GM21423 (cell line): ENCODE data around the gene DOCK10.

Source experiments
- ATAC-seq: cut with Tn5 transposase; IDR thresholded peaks from one replicate; pipeline ENCODE4 v1.9.1; 2021; ENCODE audit warnings: mild to moderate bottlenecking, moderate library complexity; ENCODE audit not compliant: unreplicated experiment

Gene DOCK10

DNA sequence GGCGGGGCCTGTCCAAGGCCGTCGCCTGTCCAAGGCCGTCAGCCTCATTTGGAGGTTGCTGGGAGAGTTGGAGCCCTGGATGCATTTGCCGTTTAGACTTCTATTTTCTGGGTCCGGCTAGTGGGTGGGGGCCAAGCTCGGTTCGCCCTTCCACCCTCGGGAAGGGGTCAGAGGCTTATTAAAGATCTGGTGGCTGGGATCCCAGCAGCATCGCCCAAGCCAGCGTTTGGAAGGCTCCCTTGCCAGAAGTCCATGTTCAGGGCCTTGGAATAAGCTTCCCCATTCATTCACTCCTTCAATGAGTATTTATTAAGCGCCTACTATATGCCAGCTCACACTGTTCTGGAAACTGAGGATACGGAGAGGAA, 516 bp upstream of the DOCK10 start:
- no peak for ATAC-seq

DNA sequence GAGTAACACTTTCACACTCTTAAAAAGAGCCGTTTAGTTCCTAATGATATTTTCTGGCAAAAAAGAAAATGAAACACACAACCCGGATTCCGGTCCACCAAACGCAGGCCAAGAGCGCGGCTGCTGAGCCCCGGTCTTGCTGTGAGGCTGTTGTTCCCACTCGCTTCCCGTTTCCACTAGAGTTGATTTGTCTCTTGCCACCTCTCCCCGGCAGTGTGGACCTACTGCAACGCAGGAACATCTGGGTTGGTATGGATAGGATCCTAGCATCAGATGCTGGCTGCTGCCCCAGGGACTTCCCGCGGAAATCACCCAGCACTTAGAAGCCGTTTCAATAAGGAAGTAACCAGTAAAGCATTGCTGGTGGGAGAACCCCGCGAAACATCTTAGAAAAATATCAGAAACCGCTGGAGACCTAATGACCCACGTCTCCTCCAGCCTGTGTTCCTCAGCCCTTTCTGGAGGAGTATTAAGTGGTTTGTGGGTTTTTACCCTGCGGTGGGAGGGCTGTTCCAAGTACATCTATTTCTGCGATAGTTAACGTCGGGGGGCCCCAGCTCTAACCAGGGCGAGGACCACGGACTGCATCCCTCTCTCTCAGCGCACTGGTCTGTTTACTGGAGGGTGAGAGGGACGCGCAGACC, 939 bp downstream of the DOCK10 start:
- ATAC-seq = peak; percentile 57

DNA sequence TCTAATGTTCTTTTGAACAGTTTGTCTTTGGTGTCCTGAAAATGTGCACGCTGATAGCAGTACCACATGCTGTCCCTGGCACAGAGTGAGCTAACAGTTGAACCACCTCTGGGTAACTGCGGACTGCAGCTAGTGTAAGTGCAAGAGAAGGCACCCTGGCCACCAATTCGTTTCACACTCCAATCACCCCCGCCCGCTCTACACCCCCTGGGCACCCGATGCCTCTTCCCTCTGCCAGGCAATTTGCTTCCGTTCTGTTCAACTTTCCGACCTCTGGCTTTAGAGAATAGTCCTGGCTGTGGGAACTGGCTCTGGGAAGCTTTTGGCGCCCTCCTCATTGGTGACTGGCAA, 1.4 kb downstream of the DOCK10 start:
- ATAC-seq = peak; percentile 15

- no peak for ATAC-seq
Measured at GRCh38 chr2:225040142-225040541, 2.1 kb downstream of the DOCK10 start.

GRCh38 chr2:225038231-225038523, 4.1 kb downstream of the DOCK10 start:
- ATAC-seq = no peak

- ATAC-seq = no peak
Measured at GRCh38 chr2:225037415-225038230, 4.6 kb downstream of the DOCK10 start.

DNA sequence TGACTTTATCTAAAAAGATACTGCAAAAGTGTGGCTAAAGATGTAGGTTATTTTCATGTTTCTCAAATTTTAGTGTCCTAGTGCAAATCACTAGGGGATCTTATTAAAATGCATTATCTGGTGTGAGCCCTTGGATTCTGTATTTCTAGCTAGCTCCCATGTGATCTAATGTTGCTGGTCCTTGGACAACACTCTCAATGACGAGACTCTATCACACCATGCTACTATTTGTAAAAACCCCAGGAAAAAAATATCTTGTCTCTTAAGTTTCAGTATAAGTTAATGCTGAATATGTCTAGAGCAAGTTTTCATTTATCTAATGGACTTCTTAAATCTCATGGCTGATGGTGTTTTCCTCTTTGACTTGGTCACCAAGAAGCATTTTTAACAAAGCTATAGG, 5.8 kb downstream of the DOCK10 start:
- ATAC-seq = no peak

DNA sequence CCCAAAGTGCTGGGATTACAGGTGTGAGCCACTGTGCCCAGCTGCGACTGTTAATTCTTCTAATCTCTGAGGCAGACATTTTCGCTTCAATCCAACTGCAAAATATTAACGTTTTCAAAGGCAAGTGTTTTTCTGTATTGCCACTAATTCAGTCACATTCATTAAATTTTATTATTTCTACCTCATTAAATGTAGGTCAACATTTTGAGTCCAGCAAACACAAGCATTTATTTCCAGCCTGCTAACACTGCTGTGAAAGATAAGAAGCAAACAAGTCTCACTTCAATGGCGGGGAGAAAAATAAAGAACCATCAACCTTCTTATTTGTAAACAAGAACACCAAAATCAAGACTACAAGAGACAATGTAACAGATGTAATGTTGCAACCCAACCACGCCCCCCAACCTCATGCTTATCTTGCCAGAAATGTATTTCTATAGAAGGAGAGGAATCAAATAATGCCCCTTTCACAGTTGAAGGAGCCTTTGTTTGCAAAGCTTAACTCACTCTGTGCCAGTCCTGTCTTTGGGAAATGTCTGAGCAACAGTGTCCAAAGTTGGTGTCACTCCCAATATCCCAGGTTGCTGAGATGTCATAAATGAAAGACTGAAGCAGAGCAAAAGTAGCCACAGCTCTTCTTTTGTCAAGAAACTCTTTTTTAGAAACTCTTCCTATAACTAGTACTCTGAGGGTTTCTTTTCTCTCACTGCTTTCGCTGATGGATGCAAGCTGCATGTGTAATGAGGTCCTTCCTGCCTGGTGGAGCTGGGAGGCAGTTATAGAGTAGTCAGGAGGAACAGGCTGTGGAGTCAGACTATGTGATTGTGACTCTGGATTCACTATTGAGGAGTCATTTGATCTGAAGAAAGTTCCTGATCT, 8.6 kb downstream of the DOCK10 start:
- ATAC-seq = no peak

- no peak for ATAC-seq
Measured at GRCh38 chr2:225032246-225032645, 10.0 kb downstream of the DOCK10 start.

GRCh38 chr2:225031599-225031998, 10.7 kb downstream of the DOCK10 start:
- peak; percentile 30 for ATAC-seq

- ATAC-seq = no peak
Measured at GRCh38 chr2:225030893-225031292, 11.4 kb downstream of the DOCK10 start.

DNA sequence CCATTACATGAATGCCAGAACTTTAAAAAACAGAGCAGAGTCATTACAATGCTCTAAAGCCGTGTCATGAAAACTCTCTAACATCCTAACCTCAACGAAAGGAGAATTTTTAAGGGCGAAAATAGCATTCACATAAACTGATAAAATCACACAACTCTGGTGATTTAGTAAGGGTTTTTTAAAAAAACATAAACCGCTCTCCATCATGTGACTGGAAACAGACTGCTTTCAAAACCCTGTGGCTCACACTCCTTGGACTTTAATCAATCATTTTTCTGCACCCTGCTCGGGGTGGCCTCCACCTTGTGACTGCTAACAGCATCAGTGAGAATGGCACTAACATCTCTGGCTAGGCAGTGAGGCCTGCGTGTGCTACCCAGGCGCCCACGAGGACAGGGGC, 12.1 kb downstream of the DOCK10 start:
- ATAC-seq = no peak

- ATAC-seq = no peak
Measured at GRCh38 chr2:225028572-225028971, 13.7 kb downstream of the DOCK10 start.

GRCh38 chr2:225027061-225027762, 15.1 kb downstream of the DOCK10 start:
- ATAC-seq = no peak

- no peak for ATAC-seq
Measured at GRCh38 chr2:225025917-225026571, 16.2 kb downstream of the DOCK10 start.

GRCh38 chr2:225022188-225022587, 20.1 kb downstream of the DOCK10 start:
- ATAC-seq = no peak

- ATAC-seq = no peak
Measured at GRCh38 chr2:225020168-225020849, 22.0 kb downstream of the DOCK10 start.

- ATAC-seq = no peak
Measured at GRCh38 chr2:225019105-225019504, 23.2 kb downstream of the DOCK10 start.

- no peak for ATAC-seq
Measured at GRCh38 chr2:225017713-225018112, 24.6 kb downstream of the DOCK10 start.

- ATAC-seq = no peak
Measured at GRCh38 chr2:225017098-225017685, 25.1 kb downstream of the DOCK10 start.
